SU-DHL-6 (cell line): Measurements from ENCODE around the gene ISM1.

Experiments used
- H2AFZ ChIP-seq: fragments of 200-600 bp; sonication (generic); 2 replicates; pipeline ENCODE4 v1.6.1; 2014; ENCODE audit warnings: low read depth, mild to moderate bottlenecking, moderate library complexity, mixed read lengths, antibody characterized with exemption, low read length; ENCODE audit not compliant: severe bottlenecking
- H3F3A ChIP-seq: fragments of 200-600 bp; shearing (Covaris generic); 2 replicates; pipeline ENCODE4 v1.6.0; 2016; ENCODE audit warnings: antibody characterized with exemption, mild to moderate bottlenecking; ENCODE audit not compliant: insufficient read depth
- H3K27ac ChIP-seq: fragments of 200-600 bp; sonication (generic); 2 replicates; pipeline ENCODE4 v1.5.1; 2016; ENCODE audit warnings: low read depth, mild to moderate bottlenecking, low read length, moderate library complexity, mixed read lengths
- H3K27me3 ChIP-seq: fragments of 200-600 bp; sonication (generic), shearing (Covaris generic); 2 replicates; pipeline ENCODE4 v1.6.0; 2014; ENCODE audit warnings: mild to moderate bottlenecking, low read length
- H3K36me3 ChIP-seq: fragments of 200-600 bp; sonication (generic); 2 replicates; pipeline ENCODE4 v1.6.1; 2014; ENCODE audit warnings: mild to moderate bottlenecking, low read length, mixed read lengths
- H3K4me2 ChIP-seq: fragments of 300-600, 200-600 bp; shearing (Covaris generic), sonication (generic); 2 replicates; pipeline ENCODE4 v1.6.0; 2014; ENCODE audit warnings: low read length, low read depth, mild to moderate bottlenecking; ENCODE audit not compliant: poor library complexity, severe bottlenecking
- H3K4me3 ChIP-seq: fragments of 200-600 bp; sonication (generic); 2 replicates; pipeline ENCODE4 v1.5.1; 2014; ENCODE audit warnings: antibody characterized with exemption, low read length, mild to moderate bottlenecking, mixed read lengths; ENCODE audit not compliant: insufficient read depth, poor library complexity, severe bottlenecking
- H3K79me2 ChIP-seq: fragments of 200-600 bp; sonication (generic); 2 replicates; pipeline ENCODE4 v1.6.1; 2014; ENCODE audit warnings: mild to moderate bottlenecking, low read length, moderate library complexity; ENCODE audit not compliant: insufficient read depth
- H3K9ac ChIP-seq: fragments of 200-600 bp; sonication (generic); 2 replicates; pipeline ENCODE4 v1.7.0; 2014; ENCODE audit warnings: mild to moderate bottlenecking, low read length
- H3K9me2 ChIP-seq: fragments of 200-600 bp; sonication (generic); replicated peaks from 2 replicates; pipeline ENCODE4 v1.6.1; 2014; ENCODE audit warnings: low read length; ENCODE audit not compliant: insufficient read depth
- H3K9me3 ChIP-seq: fragments of 200-600 bp; sonication (generic); 2 replicates; pipeline ENCODE4 v1.6.1; 2014; ENCODE audit warnings: low read length, mixed read lengths; ENCODE audit not compliant: insufficient read depth
- H4K20me1 ChIP-seq: fragments of 200-600 bp; sonication (generic); 2 replicates; pipeline ENCODE4 v1.6.1; 2014; ENCODE audit warnings: low read depth, mild to moderate bottlenecking, antibody characterized with exemption, low read length, moderate library complexity, mixed read lengths
- CTCF ChIP-seq: fragments of 200-600 bp; sonication (generic); IDR thresholded peaks from one replicate; pipeline ENCODE4 v1.5.1; 2017; ENCODE audit warnings: antibody characterized with exemption, mild to moderate bottlenecking, low read length, moderate library complexity; ENCODE audit not compliant: insufficient read depth, poor library complexity, severe bottlenecking
- EZH2phosphoT487 ChIP-seq: fragments of 200-600 bp; sonication (generic), shearing (Covaris generic); conservative IDR thresholded peaks from 2 replicates; pipeline ENCODE4 v1.6.1; 2018; ENCODE audit warnings: mild to moderate bottlenecking, antibody characterized with exemption, low read length, moderate library complexity, mixed read lengths

The ISM1 gene

GRCh38 chr20:13292201-13292885, 71.3 kb downstream of the ISM1 start:
- no peak for TF ChIP-seq CTCF
- no peak for TF ChIP-seq EZH2phosphoT487
- no peak overlapping the region for H2AFZ ChIP-seq
- no peaks in the 10 kb centered on the region for H3K79me2 ChIP-seq
- no peak overlapping the region for H3K4me3 ChIP-seq
- H3K27me3 ChIP-seq: no peaks in the 10 kb centered on the region
- H3K9me2 ChIP-seq: no peaks in the 10 kb centered on the region
- H3K36me3 ChIP-seq: no peaks in the 10 kb centered on the region
- no peaks in the 10 kb centered on the region for H4K20me1 ChIP-seq
- no peak overlapping the region for H3K9ac ChIP-seq
- H3K27ac ChIP-seq: no peak overlapping the region
- no peak overlapping the region for H3K4me2 ChIP-seq
- H3F3A ChIP-seq: no peaks in the 10 kb centered on the region
- H3K9me3 ChIP-seq: no peaks in the 10 kb centered on the region

GRCh38 chr20:13294522-13294921, 73.4 kb downstream of the ISM1 start:
- H4K20me1 ChIP-seq: no peaks in the 10 kb centered on the region
- H3F3A ChIP-seq: no peaks in the 10 kb centered on the region
- H3K79me2 ChIP-seq: no peaks in the 10 kb centered on the region
- H3K36me3 ChIP-seq: no peaks in the 10 kb centered on the region
- H3K9me2 ChIP-seq: no peaks in the 10 kb centered on the region
- no peak overlapping the region for H3K4me2 ChIP-seq
- no peak overlapping the region for H3K4me3 ChIP-seq
- TF ChIP-seq EZH2phosphoT487 (no peak), CTCF (no peak)
- no peaks in the 10 kb centered on the region for H3K9me3 ChIP-seq
- H3K9ac ChIP-seq: no peak overlapping the region
- no peak overlapping the region for H3K27ac ChIP-seq
- H2AFZ ChIP-seq: no peak overlapping the region
- no peaks in the 10 kb centered on the region for H3K27me3 ChIP-seq

DNA sequence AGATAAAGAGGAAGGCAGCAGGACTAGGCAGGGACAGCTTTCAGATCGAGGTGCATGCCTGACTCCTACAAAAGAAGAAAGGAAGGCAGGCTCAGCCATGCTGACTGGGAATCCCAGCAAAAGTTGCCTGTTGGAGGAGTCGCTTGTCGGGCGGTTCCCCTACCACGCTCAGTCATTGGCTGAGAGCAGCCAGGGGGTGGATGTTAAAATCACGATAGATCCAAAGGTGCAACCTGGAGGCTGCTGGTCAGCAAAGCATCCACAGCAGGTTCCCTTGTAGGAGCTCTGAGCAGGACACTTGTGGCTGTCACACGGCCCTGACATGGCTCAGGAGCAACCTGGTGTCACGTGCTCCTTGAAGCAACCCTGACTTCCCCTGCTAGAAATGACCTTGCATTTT, 74.6 kb downstream of the ISM1 start:
- H3K4me3 ChIP-seq: no peak overlapping the region
- H3K36me3 ChIP-seq: no peaks in the 10 kb centered on the region
- H3K79me2 ChIP-seq: no peaks in the 10 kb centered on the region
- no peaks in the 10 kb centered on the region for H3K9me2 ChIP-seq
- no peaks in the 10 kb centered on the region for H3K27me3 ChIP-seq
- no peak overlapping the region for H3K4me2 ChIP-seq
- no peaks in the 10 kb centered on the region for H3F3A ChIP-seq
- TF ChIP-seq EZH2phosphoT487: no peak
- no peak for TF ChIP-seq CTCF
- no peak overlapping the region for H2AFZ ChIP-seq
- H3K27ac ChIP-seq: no peak overlapping the region
- H3K9ac ChIP-seq: no peak overlapping the region
- no peaks in the 10 kb centered on the region for H4K20me1 ChIP-seq
- no peaks in the 10 kb centered on the region for H3K9me3 ChIP-seq
